LNCAP (cell line): ENCODE measurements around the gene ST6GALNAC3.

Source experiments
- TF ChIP-seq, protein P1 (sequence below): fragments of 450-650 bp; IDR thresholded peaks from 2 replicates; pipeline ENCODE4 v1.5.1; 2017; ENCODE audit warnings: mild to moderate bottlenecking

ST6GALNAC3 gene

DNA sequence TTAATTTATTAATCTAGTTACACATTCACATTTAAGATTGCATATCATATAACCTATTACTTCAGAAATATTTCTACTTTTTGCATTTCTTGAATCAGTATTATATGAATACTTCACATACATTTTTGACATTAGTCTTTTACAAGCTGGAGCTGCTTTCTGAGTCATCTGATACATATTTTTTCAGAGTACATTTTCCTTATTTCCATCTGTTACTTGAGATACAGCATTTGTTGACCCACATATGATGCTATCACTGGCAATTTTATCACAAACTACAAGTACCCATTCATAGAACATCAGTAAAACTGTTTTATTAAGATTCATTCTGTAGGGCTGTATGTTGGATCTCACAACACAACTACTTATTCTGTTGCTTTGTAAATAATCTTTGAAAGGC is 425.6 kb downstream of the ST6GALNAC3 start:
- TF ChIP-seq, protein P1, sequence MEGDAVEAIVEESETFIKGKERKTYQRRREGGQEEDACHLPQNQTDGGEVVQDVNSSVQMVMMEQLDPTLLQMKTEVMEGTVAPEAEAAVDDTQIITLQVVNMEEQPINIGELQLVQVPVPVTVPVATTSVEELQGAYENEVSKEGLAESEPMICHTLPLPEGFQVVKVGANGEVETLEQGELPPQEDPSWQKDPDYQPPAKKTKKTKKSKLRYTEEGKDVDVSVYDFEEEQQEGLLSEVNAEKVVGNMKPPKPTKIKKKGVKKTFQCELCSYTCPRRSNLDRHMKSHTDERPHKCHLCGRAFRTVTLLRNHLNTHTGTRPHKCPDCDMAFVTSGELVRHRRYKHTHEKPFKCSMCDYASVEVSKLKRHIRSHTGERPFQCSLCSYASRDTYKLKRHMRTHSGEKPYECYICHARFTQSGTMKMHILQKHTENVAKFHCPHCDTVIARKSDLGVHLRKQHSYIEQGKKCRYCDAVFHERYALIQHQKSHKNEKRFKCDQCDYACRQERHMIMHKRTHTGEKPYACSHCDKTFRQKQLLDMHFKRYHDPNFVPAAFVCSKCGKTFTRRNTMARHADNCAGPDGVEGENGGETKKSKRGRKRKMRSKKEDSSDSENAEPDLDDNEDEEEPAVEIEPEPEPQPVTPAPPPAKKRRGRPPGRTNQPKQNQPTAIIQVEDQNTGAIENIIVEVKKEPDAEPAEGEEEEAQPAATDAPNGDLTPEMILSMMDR = no peak

DNA sequence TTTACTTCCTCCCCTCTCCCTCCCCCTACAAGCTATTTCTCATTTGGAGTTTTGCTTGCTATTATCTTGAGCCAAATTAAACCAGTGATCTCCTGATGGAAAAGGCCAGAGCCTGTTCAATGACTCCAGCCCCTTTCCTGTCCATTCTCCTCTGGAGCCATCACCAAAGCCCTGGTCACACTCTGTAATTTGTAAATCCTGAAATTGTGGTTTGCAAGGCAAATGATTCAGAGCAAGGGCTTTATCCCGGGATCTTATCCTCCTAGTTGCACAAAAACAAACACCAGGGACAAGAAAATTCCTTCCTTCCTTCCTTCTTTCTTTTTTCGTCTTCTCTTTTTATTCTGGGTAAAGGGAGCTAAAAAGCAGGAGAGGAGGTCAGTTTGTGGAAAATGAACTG is 426.6 kb downstream of the ST6GALNAC3 start:
- TF ChIP-seq, protein P1 = no peak

DNA sequence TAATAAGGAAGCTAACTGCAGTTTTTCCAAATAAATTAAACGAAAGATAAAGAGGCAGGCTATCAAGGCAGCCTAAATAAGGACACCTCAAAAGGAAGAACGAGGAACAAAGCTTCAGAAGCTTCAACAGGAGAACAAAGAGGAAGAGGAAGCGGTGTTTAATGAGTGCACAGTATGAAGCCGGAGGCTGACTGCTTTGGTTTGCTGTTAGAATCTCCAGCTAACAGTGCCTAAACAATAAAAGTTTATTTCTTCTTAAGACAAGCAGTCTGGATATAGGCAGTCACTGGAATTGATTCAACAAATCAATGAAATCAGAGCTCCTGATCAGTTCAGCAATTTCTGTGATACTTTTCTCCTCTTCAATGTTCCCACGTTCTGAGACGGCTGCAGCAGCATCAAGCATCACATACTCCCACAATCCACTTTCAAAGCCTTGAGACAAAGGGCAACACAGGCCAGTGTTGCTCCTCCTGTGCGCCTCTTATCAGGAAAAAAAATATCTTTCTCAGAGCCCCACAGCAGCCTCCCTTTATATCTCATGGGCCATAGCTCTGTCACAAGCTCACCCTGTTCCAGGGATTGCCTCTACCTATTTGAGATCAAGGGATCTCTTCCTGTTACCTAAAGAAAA is 427.2 kb downstream of the ST6GALNAC3 start:
- TF ChIP-seq, protein P1 = no peak

DNA sequence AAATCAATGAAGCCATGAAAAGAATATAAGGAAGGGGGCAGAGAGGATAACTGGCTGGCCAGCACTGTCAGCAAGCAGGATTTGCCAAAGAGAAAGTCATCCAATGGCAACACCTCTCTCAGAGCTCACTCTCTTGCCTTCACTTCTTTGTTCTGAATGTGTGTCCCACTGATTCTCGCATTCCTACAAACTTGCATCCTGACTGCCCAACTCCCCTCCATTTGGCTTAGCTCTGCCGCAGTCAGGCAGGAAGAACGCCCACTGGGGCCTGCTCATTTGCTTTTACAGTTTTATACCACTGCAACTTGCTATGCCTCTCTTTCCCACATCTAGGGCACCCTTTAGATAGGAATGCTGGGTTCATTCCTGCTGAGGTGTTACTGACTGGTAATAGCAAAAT is 428.6 kb downstream of the ST6GALNAC3 start:
- TF ChIP-seq, protein P1 = no peak

DNA sequence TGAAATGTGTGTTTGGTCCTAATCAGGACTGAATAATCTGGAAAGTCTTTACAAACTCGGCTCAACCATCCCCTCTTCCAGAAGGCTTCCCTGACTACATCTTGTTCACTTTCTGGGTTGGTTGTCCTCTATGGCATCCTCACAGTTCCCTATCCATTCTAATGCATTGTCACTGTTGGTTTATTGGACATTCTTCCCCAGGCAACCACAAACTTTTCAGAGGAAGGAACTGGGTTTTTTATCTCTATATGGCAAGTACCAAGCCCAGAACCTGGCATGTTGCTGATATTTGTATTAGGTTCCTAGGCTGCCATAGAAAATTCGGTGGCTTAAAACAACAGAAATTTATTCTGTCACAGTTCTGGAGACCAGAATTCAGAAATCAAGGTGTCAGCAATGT is 429.2 kb downstream of the ST6GALNAC3 start:
- TF ChIP-seq, protein P1 = no peak

DNA sequence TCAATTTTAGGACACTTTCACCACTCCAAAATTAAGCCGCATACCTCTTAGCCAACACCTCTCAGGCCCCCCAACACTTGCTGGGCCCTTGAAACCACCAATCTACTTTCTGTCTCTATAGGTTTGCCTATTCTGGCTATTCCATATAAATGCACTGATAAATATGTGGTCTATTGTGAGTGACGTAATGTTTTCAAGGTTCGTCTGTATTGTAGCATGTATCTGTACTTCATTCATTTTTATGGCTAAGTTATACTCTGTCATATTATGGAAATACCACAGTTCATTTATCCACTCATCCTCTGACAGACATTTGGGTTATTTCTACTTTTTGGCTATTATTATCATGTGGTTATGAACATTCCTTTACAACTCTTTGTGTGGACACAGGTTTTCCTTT is 432.8 kb downstream of the ST6GALNAC3 start:
- TF ChIP-seq, protein P1 = no peak

DNA sequence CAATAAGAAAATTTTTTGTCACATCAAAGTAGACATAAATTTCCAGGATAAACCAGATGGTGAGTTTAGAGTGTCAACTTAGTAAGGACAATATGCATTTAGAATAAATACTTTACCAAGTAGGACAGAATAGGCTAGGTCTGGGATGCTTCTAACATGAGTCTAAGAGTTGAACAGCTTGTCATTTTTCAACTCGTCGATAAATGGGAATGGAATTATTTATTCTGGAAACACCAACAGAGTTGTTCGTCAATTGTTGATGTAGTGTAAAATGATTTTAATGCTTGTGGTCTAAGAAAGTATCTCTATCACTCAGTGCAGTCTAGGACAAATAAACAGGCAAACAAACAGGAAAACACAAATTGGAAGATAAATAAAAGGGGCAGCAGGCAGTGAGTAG is 434.3 kb downstream of the ST6GALNAC3 start:
- TF ChIP-seq, protein P1 = no peak
